Body of pancreas (tissue), 4 donors: ENCODE data around the gene NPPA.

Source experiments
- POLR2A ChIP-seq, 3 donors: fragments of 450-650 bp; IDR thresholded peaks; one replicate each; pipeline ENCODE4 v1.6.1; 2016; ENCODE audit warnings: antibody characterized with exemption in 3 of 3, mild to moderate bottlenecking in 2 of 3
- TF ChIP-seq, protein P1 (sequence below), 7 experiments: fragments of 450-650 bp in 4 of 7; fragments of 200-600 bp in 3 of 7; sonication (generic) in 3 of 7; IDR thresholded peaks; one replicate each; pipeline ENCODE4 v1.5.1; 2016 to 2019; ENCODE audit warnings: antibody characterized with exemption in 7 of 7

DNA sequence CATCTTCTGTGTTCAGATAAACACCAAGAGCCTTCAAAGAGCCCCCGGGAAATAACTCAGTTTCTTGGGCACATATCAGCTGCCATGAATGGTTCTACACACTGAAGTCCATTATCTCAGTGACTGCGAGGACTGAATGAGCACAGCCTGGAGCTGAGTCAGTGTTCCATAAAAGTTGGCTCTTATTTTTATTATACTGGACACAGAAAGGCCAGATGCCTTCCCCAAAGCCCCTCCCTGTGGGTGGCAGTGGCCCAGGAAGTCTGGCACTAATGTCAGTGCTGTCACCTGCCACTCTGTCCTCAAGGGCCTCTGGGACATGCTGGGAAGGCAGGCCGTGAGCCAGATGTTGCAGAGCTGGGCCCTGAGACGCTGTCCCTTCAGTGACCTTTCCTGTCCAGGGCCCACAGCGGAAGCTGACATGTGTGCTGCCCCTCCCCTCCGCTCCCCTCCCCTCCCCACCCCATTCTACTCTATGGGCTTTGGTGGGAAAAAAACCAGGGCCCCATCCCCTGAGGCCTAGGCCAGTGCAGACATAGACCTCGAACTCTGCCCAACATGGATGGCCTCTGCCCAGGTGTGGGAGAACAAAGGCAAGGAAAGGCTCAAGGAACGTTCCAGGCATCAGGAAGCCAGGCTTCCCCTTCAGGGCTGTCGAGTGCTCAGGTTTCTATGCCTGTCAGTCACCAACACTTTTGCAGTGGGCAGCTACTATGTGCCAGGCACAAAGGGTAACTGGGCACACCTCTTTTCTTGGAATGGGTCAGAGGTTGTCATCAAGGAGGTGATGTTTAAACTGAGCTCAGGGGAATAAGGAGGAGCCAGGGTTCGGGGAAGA is 33.5 kb upstream of the NPPA start:
- no peak for TF ChIP-seq POLR2A (IDR thresholded peaks at IDR 0.05)
- TF ChIP-seq, protein P1, sequence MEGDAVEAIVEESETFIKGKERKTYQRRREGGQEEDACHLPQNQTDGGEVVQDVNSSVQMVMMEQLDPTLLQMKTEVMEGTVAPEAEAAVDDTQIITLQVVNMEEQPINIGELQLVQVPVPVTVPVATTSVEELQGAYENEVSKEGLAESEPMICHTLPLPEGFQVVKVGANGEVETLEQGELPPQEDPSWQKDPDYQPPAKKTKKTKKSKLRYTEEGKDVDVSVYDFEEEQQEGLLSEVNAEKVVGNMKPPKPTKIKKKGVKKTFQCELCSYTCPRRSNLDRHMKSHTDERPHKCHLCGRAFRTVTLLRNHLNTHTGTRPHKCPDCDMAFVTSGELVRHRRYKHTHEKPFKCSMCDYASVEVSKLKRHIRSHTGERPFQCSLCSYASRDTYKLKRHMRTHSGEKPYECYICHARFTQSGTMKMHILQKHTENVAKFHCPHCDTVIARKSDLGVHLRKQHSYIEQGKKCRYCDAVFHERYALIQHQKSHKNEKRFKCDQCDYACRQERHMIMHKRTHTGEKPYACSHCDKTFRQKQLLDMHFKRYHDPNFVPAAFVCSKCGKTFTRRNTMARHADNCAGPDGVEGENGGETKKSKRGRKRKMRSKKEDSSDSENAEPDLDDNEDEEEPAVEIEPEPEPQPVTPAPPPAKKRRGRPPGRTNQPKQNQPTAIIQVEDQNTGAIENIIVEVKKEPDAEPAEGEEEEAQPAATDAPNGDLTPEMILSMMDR (IDR thresholded peaks at IDR 0.05) = no peak
